ENCODE measurements around the gene ADAMTS2. TPM values are rescaled to one million over a fixed set of nuclear protein-coding genes. Genes with fewer than 3 reads are reported as not detected.

The ADAMTS2 gene
- total RNA-seq, 1 donor from 2014 or later = 8.2 TPM

GRCh38 chr5:179381691-179382090, 36.4 kb upstream of the ADAMTS2 start:
- Mint-ChIP-seq H3K4me1 (no peaks in the 10 kb centered on the region), H3K4me3 (no peak overlapping the region), H3K9me3 (no peaks in the 10 kb centered on the region), H3K36me3 (no peaks in the 10 kb centered on the region), H3K27me3 (ENCODE audit: low read depth) (no peaks in the 10 kb centered on the region), H3K27ac (no peak overlapping the region)
- DNase-seq (ENCODE audit: low spot score in 2 of 2, unreplicated experiment in 2 of 2) = peak in 1 of 2 experiments; percentile 9
- TF ChIP-seq CTCF (IDR thresholded peaks at IDR 0.05; ENCODE audit: unreplicated experiment) = no peak

- peak in 1 of 2 experiments; percentile 35 for DNase-seq (ENCODE audit: low spot score in 2 of 2, unreplicated experiment in 2 of 2)
- no peaks in the 10 kb centered on the region for H3K4me1 Mint-ChIP-seq
Observed at GRCh38 chr5:179380211-179381035, 35.2 kb upstream of the ADAMTS2 start.

GRCh38 chr5:179379321-179379890, 34.1 kb upstream of the ADAMTS2 start:
- Mint-ChIP-seq H3K4me3 (no peak overlapping the region), H3K4me1 (no peaks in the 10 kb centered on the region), H3K27ac (no peak overlapping the region), H3K9me3 (no peaks in the 10 kb centered on the region), H3K36me3 (no peaks in the 10 kb centered on the region), H3K27me3 (ENCODE audit: low read depth) (peaks cover under 1% of the 10 kb centered on the region)
- TF ChIP-seq CTCF (IDR thresholded peaks at IDR 0.05; ENCODE audit: unreplicated experiment) = no peak
- DNase-seq (ENCODE audit: low spot score in 2 of 2, unreplicated experiment in 2 of 2) = peak in 1 of 2 experiments; percentile 30

More at GRCh38 chr5:179380211-179381035, 35.2 kb upstream of the ADAMTS2 start:
- Mint-ChIP-seq H3K9me3 (no peaks in the 10 kb centered on the region), H3K4me3 (no peak overlapping the region), H3K27ac (no peak overlapping the region), H3K36me3 (no peaks in the 10 kb centered on the region), H3K27me3 (ENCODE audit: low read depth) (no peaks in the 10 kb centered on the region)
- TF ChIP-seq CTCF (IDR thresholded peaks at IDR 0.05; ENCODE audit: unreplicated experiment) = no peak

- Mint-ChIP-seq H3K36me3 (no peaks in the 10 kb centered on the region), H3K9me3 (no peaks in the 10 kb centered on the region), H3K4me1 (no peaks in the 10 kb centered on the region), H3K4me3 (no peak overlapping the region), H3K27me3 (ENCODE audit: low read depth) (peaks cover 4% of the 10 kb centered on the region), H3K27ac (no peak overlapping the region)
- peak in 1 of 2 experiments; percentile 31 for DNase-seq (ENCODE audit: low spot score in 2 of 2, unreplicated experiment in 2 of 2)
- TF ChIP-seq CTCF (IDR thresholded peaks at IDR 0.05; ENCODE audit: unreplicated experiment) = no peak
Observed at GRCh38 chr5:179378441-179379271, 33.4 kb upstream of the ADAMTS2 start.

- no peaks in the 10 kb centered on the region for H3K36me3 Mint-ChIP-seq
- no peak for TF ChIP-seq CTCF (IDR thresholded peaks at IDR 0.05; ENCODE audit: unreplicated experiment)
- no peaks in the 10 kb centered on the region for H3K9me3 Mint-ChIP-seq
- H3K27ac Mint-ChIP-seq = no peak overlapping the region
- DNase-seq (ENCODE audit: low spot score in 2 of 2, unreplicated experiment in 2 of 2) = peak in 1 of 2 experiments; percentile 35
- no peak overlapping the region for H3K4me3 Mint-ChIP-seq
- peaks cover 4% of the 10 kb centered on the region for H3K27me3 Mint-ChIP-seq (ENCODE audit: low read depth)
- H3K4me1 Mint-ChIP-seq = no peaks in the 10 kb centered on the region
Observed at GRCh38 chr5:179378116-179378440, 32.8 kb upstream of the ADAMTS2 start.
